Peyer's patch (tissue), 4 donors: ENCODE data around the gene P3H3. TPM values are rescaled to one million over a fixed set of nuclear protein-coding genes. Genes with fewer than 3 reads are reported as not detected.
A peak's percentile ranks its signal among the peaks of the same experiment; 100 is the strongest.

Experiments used
- DNase-seq, 3 donors: peaks; one replicate each; pipeline ENCODE4 v3.0.0-alpha.2; 2017 to 2019
- H3K27ac ChIP-seq, 4 donors: fragments of 200-600 bp; sonication (generic); one replicate each; pipeline ENCODE4 v1.5.1; 2016 to 2019
- H3K27me3 ChIP-seq, 2 donors: fragments of 200-600 bp; sonication (generic); one replicate each; pipeline ENCODE4 v1.5.1; 2019
- H3K36me3 ChIP-seq, 3 donors: fragments of 200-600 bp; sonication (generic); one replicate each; pipeline ENCODE4 v1.5.1; 2016 to 2019
- H3K4me1 ChIP-seq, 4 donors: fragments of 200-600 bp; sonication (generic); one replicate each; pipeline ENCODE4 v1.5.1; 2016 to 2019
- H3K4me3 ChIP-seq, 4 donors: fragments of 200-600 bp; sonication (generic); 1 replicate in 3 of 4; 2 replicates in 1 of 4; pipeline ENCODE4 v1.5.1; 2016 to 2019; ENCODE audit warnings: mild to moderate bottlenecking in 1 of 4
- H3K9me3 ChIP-seq, 4 donors: fragments of 200-600 bp; sonication (generic); one replicate each; pipeline ENCODE4 v1.5.1; 2016 to 2019; ENCODE audit warnings: mild to moderate bottlenecking in 1 of 4
- POLR2A ChIP-seq, 2 donors: fragments of 450-650 bp; IDR thresholded peaks; one replicate each; pipeline ENCODE4 v1.5.1; 2017; ENCODE audit warnings: antibody characterized with exemption in 2 of 2, mild to moderate bottlenecking in 2 of 2, moderate library complexity in 2 of 2
- total RNA-seq, 4 donors: library from RNA; depleted of rRNA; stranded (reverse); fragments of >200 nt; gene quantifications; one replicate each; pipeline ENCODE4 v1.1.0, GENCODE V29; 2016
- TF ChIP-seq, protein P1 (sequence below), 6 experiments: fragments of 450-650 bp in 4 of 6; fragments of 200-600 bp in 2 of 6; sonication (generic) in 1 of 6; IDR thresholded peaks; one replicate each; pipeline ENCODE4 v1.5.1; 2017 to 2019; ENCODE audit warnings: antibody characterized with exemption in 6 of 6, mild to moderate bottlenecking in 3 of 6, moderate library complexity in 1 of 6

P3H3 gene
- total RNA-seq, 4 donors from 2014 or later = 3.7 to 40.4 (median 8.7) TPM

DNA sequence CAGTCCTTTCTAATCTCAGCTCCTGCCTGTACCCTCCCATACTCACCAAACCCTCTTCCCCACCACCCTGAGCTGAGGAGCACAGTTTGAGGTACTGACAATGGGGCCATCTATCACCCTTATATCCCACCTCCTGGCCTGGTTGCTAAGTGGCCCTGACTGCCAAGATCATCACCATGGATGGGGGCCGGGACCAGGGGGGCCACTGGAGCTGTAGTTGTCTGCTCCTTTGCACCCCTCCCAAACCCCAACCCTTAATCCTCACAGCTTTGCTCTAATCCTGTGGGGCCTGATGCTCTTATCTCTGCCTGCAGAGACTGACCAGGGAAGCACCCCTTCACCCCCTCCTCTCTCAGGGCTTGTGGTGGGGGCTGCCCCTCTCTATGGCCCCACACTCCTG, 12.1 kb downstream of the P3H3 start:
- no peak for DNase-seq
- no peak overlapping the region for H3K4me3 ChIP-seq
- H3K9me3 ChIP-seq = no peaks in the 10 kb centered on the region
- no peaks in the 10 kb centered on the region for H3K27me3 ChIP-seq
- no peak for TF ChIP-seq POLR2A (IDR thresholded peaks at IDR 0.05)
- TF ChIP-seq, protein P1, sequence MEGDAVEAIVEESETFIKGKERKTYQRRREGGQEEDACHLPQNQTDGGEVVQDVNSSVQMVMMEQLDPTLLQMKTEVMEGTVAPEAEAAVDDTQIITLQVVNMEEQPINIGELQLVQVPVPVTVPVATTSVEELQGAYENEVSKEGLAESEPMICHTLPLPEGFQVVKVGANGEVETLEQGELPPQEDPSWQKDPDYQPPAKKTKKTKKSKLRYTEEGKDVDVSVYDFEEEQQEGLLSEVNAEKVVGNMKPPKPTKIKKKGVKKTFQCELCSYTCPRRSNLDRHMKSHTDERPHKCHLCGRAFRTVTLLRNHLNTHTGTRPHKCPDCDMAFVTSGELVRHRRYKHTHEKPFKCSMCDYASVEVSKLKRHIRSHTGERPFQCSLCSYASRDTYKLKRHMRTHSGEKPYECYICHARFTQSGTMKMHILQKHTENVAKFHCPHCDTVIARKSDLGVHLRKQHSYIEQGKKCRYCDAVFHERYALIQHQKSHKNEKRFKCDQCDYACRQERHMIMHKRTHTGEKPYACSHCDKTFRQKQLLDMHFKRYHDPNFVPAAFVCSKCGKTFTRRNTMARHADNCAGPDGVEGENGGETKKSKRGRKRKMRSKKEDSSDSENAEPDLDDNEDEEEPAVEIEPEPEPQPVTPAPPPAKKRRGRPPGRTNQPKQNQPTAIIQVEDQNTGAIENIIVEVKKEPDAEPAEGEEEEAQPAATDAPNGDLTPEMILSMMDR (IDR thresholded peaks at IDR 0.05) = no peak
- peaks cover 0 to 13% (median 0%) of the 10 kb centered on the region in 3 donors for H3K36me3 ChIP-seq
- H3K27ac ChIP-seq = peak overlapping the region in 1 of 4 donors; percentile 73
- peaks cover 0 to 4% (median 0%) of the 10 kb centered on the region in 4 donors for H3K4me1 ChIP-seq

DNA sequence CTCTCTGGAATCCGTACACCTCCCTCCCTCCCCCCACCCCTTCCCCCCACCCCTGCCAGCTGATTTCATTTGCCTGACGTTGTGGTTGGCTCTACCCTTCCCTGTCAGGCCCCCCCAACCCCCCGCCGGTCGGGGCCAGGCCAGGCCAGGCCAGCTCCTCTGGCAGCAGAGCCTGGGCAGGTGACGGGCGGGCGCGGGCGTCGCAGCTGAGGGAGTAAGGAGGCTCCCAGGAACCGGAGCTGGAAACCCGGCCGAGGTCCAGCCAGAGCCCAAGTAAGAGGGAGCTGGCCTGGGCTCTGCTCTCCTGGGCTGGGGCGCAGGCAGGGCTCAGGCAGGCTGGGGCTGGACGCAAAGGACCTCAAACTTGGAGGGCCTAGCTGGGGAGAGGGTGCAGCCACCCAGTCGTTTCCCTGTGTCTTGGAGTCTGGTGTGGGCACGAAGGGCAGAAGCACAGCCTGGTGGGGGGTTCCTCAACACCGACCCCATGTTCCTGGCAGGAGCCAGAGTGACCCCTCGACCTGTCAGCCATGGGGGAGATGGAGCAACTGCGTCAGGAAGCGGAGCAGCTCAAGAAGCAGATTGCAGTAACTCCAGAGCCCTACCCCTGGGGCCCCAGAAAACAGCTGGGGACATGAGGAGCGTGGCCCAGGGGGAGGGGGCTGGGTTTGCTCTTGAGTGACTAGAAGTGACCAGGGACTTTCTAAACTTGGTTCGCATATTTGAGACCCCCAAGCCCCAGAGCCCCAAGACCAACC, 12.7 kb downstream of the P3H3 start, which contains the start of gene GNB3:
GNB3 (plus strand) TSS at position 165 of the 755 bp plus-strand sequence; CDS start at position 528, 363 bp downstream.
- H3K27me3 ChIP-seq = no peaks in the 10 kb centered on the region
- no peak for DNase-seq
- H3K36me3 ChIP-seq = peaks cover 0 to 19% (median 0%) of the 10 kb centered on the region in 3 donors
- H3K4me1 ChIP-seq = peaks cover 0 to 4% (median 0%) of the 10 kb centered on the region in 4 donors
- TF ChIP-seq, protein P1 (IDR thresholded peaks at IDR 0.05) = no peak
- TF ChIP-seq POLR2A (IDR thresholded peaks at IDR 0.05) = no peak
- no peak within 1 kb of the TSS for H3K4me3 ChIP-seq
- H3K9me3 ChIP-seq = no peaks in the 10 kb centered on the region
- peak within 1 kb of the TSS in 1 of 4 donors; percentile 73 for H3K27ac ChIP-seq

DNA sequence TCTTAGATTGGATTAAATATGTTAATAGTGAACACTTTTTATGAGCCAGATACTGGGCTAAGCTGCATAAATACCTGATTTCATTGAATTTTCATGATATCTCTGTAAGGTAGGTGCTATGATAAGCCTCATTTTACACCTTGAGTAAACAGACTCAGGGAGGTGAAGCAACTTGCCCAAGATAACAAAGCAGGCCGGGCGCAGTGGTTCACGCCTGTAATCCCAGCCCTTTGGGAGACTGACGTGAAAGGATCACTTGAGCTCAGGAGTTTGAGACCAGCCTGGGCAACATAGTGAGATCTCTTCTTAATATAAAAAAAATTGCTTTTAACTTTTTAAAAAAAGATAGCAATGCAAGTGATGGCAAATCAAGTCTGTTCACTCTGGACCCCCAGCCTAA, 13.9 kb downstream of the P3H3 start:
- Histone ChIP-seq H3K4me3 (no peak overlapping the region), H3K9me3 (no peaks in the 10 kb centered on the region), H3K27ac (no peak overlapping the region), H3K27me3 (no peaks in the 10 kb centered on the region), H3K4me1 (peaks cover 0 to 4% (median 0%) of the 10 kb centered on the region in 4 donors), H3K36me3 (peaks cover 0 to 29% (median 0%) of the 10 kb centered on the region in 3 donors)
- no peak for DNase-seq
- TF ChIP-seq, protein P1 (IDR thresholded peaks at IDR 0.05) = no peak
- no peak for TF ChIP-seq POLR2A (IDR thresholded peaks at IDR 0.05)

DNA sequence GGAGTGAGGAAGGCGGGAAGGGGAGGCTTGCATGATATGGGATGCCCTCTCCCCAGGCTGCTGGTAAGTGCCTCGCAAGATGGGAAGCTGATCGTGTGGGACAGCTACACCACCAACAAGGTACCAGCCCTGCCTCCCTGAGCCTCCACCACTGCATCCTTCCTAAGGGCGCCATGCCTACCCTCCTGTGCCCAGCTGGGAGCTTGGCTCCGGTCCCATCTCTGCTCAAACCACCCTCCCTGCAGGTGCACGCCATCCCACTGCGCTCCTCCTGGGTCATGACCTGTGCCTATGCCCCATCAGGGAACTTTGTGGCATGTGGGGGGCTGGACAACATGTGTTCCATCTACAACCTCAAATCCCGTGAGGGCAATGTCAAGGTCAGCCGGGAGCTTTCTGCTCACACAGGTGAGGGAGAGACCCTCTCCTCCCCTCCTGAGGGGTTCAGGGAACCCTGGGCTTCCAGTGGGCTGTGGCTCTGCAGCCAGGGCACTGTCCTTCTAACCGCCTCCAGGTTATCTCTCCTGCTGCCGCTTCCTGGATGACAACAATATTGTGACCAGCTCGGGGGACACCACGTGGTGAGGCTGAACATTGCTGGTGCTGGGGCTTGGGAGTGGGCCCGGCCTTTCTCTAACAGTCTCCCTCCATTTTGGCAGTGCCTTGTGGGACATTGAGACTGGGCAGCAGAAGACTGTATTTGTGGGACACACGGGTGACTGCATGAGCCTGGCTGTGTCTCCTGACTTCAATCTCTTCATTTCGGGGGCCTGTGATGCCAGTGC, 15.1 kb downstream of the P3H3 start:
- Histone ChIP-seq H3K4me1 (peaks cover 0 to 4% (median 0%) of the 10 kb centered on the region in 4 donors), H3K27ac (no peak overlapping the region), H3K9me3 (no peaks in the 10 kb centered on the region), H3K27me3 (no peaks in the 10 kb centered on the region), H3K36me3 (peaks cover 0 to 29% (median 0%) of the 10 kb centered on the region in 3 donors), H3K4me3 (no peak overlapping the region)
- no peak for DNase-seq
- TF ChIP-seq POLR2A (IDR thresholded peaks at IDR 0.05) = no peak
- TF ChIP-seq, protein P1 (IDR thresholded peaks at IDR 0.05) = peak in 2 of 6 experiments; percentile 7 to 20

DNA sequence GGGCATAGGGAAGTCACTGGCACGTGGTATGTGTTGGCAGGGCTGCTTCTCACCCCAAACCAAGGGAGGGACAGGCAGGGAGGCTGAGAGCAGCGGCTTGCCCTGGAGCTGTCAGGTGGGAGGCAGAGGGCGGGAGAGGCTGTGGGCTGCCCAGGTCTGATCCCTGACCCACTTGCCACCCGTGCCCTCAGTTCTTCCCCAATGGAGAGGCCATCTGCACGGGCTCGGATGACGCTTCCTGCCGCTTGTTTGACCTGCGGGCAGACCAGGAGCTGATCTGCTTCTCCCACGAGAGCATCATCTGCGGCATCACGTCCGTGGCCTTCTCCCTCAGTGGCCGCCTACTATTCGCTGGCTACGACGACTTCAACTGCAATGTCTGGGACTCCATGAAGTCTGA, 17.2 kb downstream of the P3H3 start:
- no peak for DNase-seq
- no peaks in the 10 kb centered on the region for H3K27me3 ChIP-seq
- H3K36me3 ChIP-seq = peaks cover 0 to 31% (median 0%) of the 10 kb centered on the region in 3 donors
- TF ChIP-seq, protein P1 (IDR thresholded peaks at IDR 0.05) = no peak
- TF ChIP-seq POLR2A (IDR thresholded peaks at IDR 0.05) = no peak
- no peaks in the 10 kb centered on the region for H3K4me1 ChIP-seq
- no peak overlapping the region for H3K4me3 ChIP-seq
- no peaks in the 10 kb centered on the region for H3K9me3 ChIP-seq
- H3K27ac ChIP-seq = no peak overlapping the region
